Liver (tissue), 9 donors: Measurements from ENCODE around the gene PRKCH. TPM values are rescaled to one million over a fixed set of nuclear protein-coding genes. Genes with fewer than 3 reads are reported as not detected.

Experiments used
- DNase-seq: peaks from one replicate; pipeline ENCODE4 v3.0.0-alpha.2; 2017; ENCODE audit warnings: low spot score
- H3K27ac ChIP-seq, 2 donors: one replicate each; pipeline ENCODE4 v1.7.0; 2013; ENCODE audit warnings: inconsistent platforms in 2 of 2, low read length in 2 of 2, control low read depth in 1 of 2, low read depth in 1 of 2, mild to moderate bottlenecking in 1 of 2
- H3K27me3 ChIP-seq, 4 donors: one replicate each; pipeline versions ENCODE4 v1.6.1 to v1.7.0; 2013; ENCODE audit warnings: low read length in 3 of 4, inconsistent platforms in 1 of 4, mild to moderate bottlenecking in 1 of 4, moderate library complexity in 1 of 4; ENCODE audit not compliant: control insufficient read depth in 4 of 4, insufficient read depth in 4 of 4
- H3K36me3 ChIP-seq, 4 donors: one replicate each; pipeline versions ENCODE4 v1.6.1 to v1.7.0; 2013; ENCODE audit warnings: low read length in 3 of 4, mild to moderate bottlenecking in 3 of 4, low read depth in 1 of 4, moderate library complexity in 1 of 4; ENCODE audit not compliant: control insufficient read depth in 4 of 4, insufficient read depth in 3 of 4
- H3K4me1 ChIP-seq, 4 donors: one replicate each; pipeline versions ENCODE4 v1.6.1 to v1.7.0; 2013; ENCODE audit warnings: low read length in 3 of 4, mild to moderate bottlenecking in 3 of 4, moderate library complexity in 1 of 4; ENCODE audit not compliant: control insufficient read depth in 4 of 4, insufficient read depth in 4 of 4
- H3K4me3 ChIP-seq, 3 donors: one replicate each; pipeline versions ENCODE4 v1.6.1 to v1.7.0; 2013; ENCODE audit warnings: low read length in 3 of 3, control low read depth in 1 of 3, low read depth in 1 of 3, mild to moderate bottlenecking in 1 of 3
- H3K9ac ChIP-seq, 2 donors: one replicate each; pipeline ENCODE4 v1.7.0; 2013; ENCODE audit warnings: low read length in 2 of 2, mild to moderate bottlenecking in 2 of 2, moderate library complexity in 2 of 2, control low read depth in 1 of 2, low read depth in 1 of 2
- H3K9me3 ChIP-seq, 4 donors: one replicate each; pipeline versions ENCODE4 v1.6.1 to v1.7.0; 2013; ENCODE audit warnings: low read length in 3 of 4; ENCODE audit not compliant: control insufficient read depth in 4 of 4
- EGR1 ChIP-seq, 2 donors: IDR thresholded peaks; 2 replicates each; pipeline ENCODE4 v1.6.1; 2016 to 2018; ENCODE audit warnings: antibody characterized with exemption in 2 of 2, low read depth in 2 of 2
- FOXA1 ChIP-seq: IDR thresholded peaks from 2 replicates; pipeline ENCODE4 v1.6.1; 2016; ENCODE audit warnings: antibody characterized with exemption
- FOXA2 ChIP-seq: IDR thresholded peaks from 2 replicates; pipeline ENCODE4 v1.6.1; 2016; ENCODE audit warnings: antibody characterized with exemption
- GABPA ChIP-seq, 2 donors: IDR thresholded peaks in 1 of 2; conservative IDR thresholded peaks in 1 of 2; 2 replicates each; pipeline ENCODE4 v1.6.1; 2016; ENCODE audit warnings: antibody characterized with exemption in 2 of 2, mild to moderate bottlenecking in 1 of 2, moderate library complexity in 1 of 2
- HNF4A ChIP-seq, 2 donors: conservative IDR thresholded peaks; 2 replicates each; pipeline ENCODE4 v1.6.1; 2016; ENCODE audit warnings: antibody characterized with exemption in 2 of 2, mild to moderate bottlenecking in 2 of 2
- HNF4G ChIP-seq: IDR thresholded peaks from 2 replicates; pipeline ENCODE4 v1.6.1; 2016; ENCODE audit warnings: antibody characterized with exemption
- JUND ChIP-seq, 2 donors: IDR thresholded peaks; 2 replicates each; pipeline ENCODE4 v1.6.1; 2016; ENCODE audit warnings: antibody characterized with exemption in 2 of 2
- NR2F2 ChIP-seq: IDR thresholded peaks from 2 replicates; pipeline ENCODE4 v1.6.1; 2016; ENCODE audit warnings: antibody characterized with exemption
- RAD21 ChIP-seq, 2 donors: IDR thresholded peaks; 2 replicates each; pipeline ENCODE4 v1.6.1; 2016; ENCODE audit warnings: antibody characterized with exemption in 2 of 2, mild to moderate bottlenecking in 2 of 2
- RXRA ChIP-seq, 2 donors: IDR thresholded peaks; 2 replicates each; pipeline ENCODE4 v1.6.1; 2017 to 2018; ENCODE audit warnings: antibody characterized with exemption in 2 of 2, mild to moderate bottlenecking in 1 of 2
- SP1 ChIP-seq: IDR thresholded peaks from 2 replicates; pipeline ENCODE4 v1.6.1; 2018; ENCODE audit warnings: antibody characterized with exemption, mild to moderate bottlenecking
- TAF1 ChIP-seq: conservative IDR thresholded peaks from 2 replicates; pipeline ENCODE4 v1.6.1; 2016; ENCODE audit warnings: antibody characterized with exemption, mild to moderate bottlenecking
- YY1 ChIP-seq: IDR thresholded peaks from 2 replicates; pipeline ENCODE4 v1.6.1; 2016; ENCODE audit warnings: antibody characterized with exemption, mild to moderate bottlenecking
- WGBS: extraction: QIAGEN DNeasy Blood & Tissue Kit; methylation state at CpG from one replicate; pipeline ENCODE4 v1.1.7; 2013; 5-methylcytosine and 5-hydroxymethylcytosine counted together
- polyA plus RNA-seq, 2 donors: library from polyadenylated mRNA; stranded (reverse) in 1 of 2; unstranded in 1 of 2; fragments of 200-250 nt in 1 of 2; fragments of >200 nt in 1 of 2; fragmentation: Nextera tagmentation in 1 of 2; extraction: Ambion mirVana in 1 of 2; gene quantifications; one replicate each; pipeline versions ENCODE4 v1.2.1 to v1.2.3, GENCODE V29; 2013 to 2015
- total RNA-seq, 2 donors: library from RNA; depleted of rRNA; stranded (reverse); fragments of >200 nt; gene quantifications; one replicate each; pipeline ENCODE4 v1.2.3, GENCODE V29; 2014
- TF ChIP-seq, protein P1 (sequence below): IDR thresholded peaks from 2 replicates; pipeline ENCODE4 v1.6.1; 2016; ENCODE audit warnings: antibody characterized with exemption
- TF ChIP-seq, protein P2 (sequence below): IDR thresholded peaks from 2 replicates; pipeline ENCODE4 v1.6.1; 2016; ENCODE audit warnings: antibody characterized with exemption
- TF ChIP-seq, protein P3 (sequence below): IDR thresholded peaks from 2 replicates; pipeline ENCODE4 v1.6.1; 2016; ENCODE audit warnings: antibody characterized with exemption, mild to moderate bottlenecking
- TF ChIP-seq, protein P4 (sequence below): fragments of 150-350 bp; IDR thresholded peaks from 2 replicates; pipeline ENCODE4 v1.5.1; 2017; ENCODE audit warnings: improper control_type of control experiment, low read depth, low read length; ENCODE audit not compliant: missing input control
- TF ChIP-seq, protein P5 (sequence below): IDR thresholded peaks from 2 replicates; pipeline ENCODE4 v1.6.1; 2016; ENCODE audit warnings: antibody characterized with exemption
- donor health status: healthy.
- donor health status: healthy.
- donor health status: healthy.
- donor health status: healthy.
- donor health status: healthy.

Gene PRKCH
- total and polyA plus RNA-seq, 4 donors: 3.9 to 13.7 (median 7.0) TPM

DNA sequence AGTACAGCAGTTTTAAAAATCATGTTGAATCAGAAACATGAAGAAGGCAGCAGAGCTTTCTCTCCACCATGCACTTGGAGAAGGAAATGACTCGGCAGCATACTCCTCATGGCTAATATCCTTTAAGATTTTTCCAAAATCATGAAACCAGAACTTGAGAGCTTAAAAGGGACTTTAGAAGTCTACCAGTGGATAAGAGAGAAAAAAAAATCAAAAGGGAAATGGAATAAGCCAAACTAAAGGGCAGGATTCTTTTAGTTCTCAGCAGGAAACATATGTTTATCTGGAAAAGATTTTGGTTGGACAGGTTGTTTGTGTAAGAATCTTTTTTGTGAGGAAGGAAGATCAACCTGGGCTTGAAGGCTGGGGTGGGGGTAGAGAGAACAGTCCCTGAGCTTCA lies 111.8 kb downstream of the PRKCH start:
- Histone ChIP-seq H3K4me1 (no peaks in the 10 kb centered on the region), H3K36me3 (no peaks in the 10 kb centered on the region), H3K27ac (no peak overlapping the region), H3K27me3 (no peaks in the 10 kb centered on the region), H3K9ac (no peak overlapping the region), H3K4me3 (no peak overlapping the region), H3K9me3 (no peaks in the 10 kb centered on the region)
- TF ChIP-seq RAD21 (IDR thresholded peaks at IDR 0.05) (no peak), NR2F2 (peak; percentile 50), GABPA (IDR thresholded peaks at IDR 0.05 in 1 of 2, conservative IDR thresholded peaks at IDR 0.05 in 1 of 2) (no peak), EGR1 (IDR thresholded peaks at IDR 0.05; ENCODE audit: low read depth in 2 of 2) (no peak), FOXA2 (no peak), YY1 (no peak)
- TF ChIP-seq, protein P1, sequence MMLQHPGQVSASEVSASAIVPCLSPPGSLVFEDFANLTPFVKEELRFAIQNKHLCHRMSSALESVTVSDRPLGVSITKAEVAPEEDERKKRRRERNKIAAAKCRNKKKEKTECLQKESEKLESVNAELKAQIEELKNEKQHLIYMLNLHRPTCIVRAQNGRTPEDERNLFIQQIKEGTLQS: no peak
- 69% methylated on average over 1 of the region's 1 CpG for WGBS
- DNase-seq: no peak

DNA sequence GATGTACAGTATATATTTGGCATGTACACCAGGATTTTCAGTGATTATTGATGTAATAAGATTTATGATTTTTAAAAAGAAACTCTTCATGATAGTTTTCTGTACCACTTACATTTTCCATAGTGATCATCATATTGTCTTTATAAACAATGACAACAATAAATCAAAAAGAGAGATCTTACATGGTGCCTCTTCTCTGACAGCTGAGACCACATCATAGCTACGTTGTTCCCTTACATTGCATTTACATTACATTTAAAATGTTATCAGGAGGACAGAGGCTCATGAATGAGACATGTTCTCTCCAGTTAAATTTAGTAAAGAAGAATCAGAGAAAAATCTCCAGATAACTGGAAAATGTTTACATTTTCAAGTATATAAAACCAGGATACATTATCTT lies 112.4 kb downstream of the PRKCH start:
- no peak for DNase-seq
- Histone ChIP-seq H3K9ac (no peak overlapping the region), H3K4me3 (no peak overlapping the region), H3K27me3 (no peaks in the 10 kb centered on the region), H3K27ac (no peak overlapping the region), H3K4me1 (peaks cover 2 to 5% (median 3%) of the 10 kb centered on the region in 4 donors), H3K36me3 (no peaks in the 10 kb centered on the region), H3K9me3 (no peaks in the 10 kb centered on the region)
- 71% methylated on average over 1 of the region's 1 CpG for WGBS
- TF ChIP-seq YY1 (no peak), FOXA1 (no peak), EGR1 (IDR thresholded peaks at IDR 0.05; ENCODE audit: low read depth in 2 of 2) (no peak)

DNA sequence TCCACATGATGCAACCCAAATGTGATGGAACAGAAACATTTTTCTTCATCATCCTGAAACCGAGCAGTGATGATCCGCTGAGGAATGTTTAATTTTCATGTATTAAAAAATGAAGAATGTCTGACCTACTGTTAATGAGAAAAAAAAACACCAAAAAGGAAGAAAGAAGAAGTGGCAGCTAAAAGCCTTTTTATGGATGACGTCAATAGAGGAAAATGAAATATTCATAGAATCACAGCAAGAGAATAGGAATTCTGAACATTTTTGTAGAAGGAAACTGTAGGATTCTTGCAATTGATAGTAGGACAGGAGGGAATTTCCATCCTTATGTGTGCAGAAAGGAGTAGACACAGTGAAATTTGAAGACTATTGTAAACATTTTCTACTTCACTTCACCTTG lies 112.9 kb downstream of the PRKCH start:
- no peak for DNase-seq
- no peaks in the 10 kb centered on the region for H3K27me3 ChIP-seq
- no peaks in the 10 kb centered on the region for H3K36me3 ChIP-seq
- peaks cover 2 to 9% (median 7%) of the 10 kb centered on the region in 4 donors for H3K4me1 ChIP-seq
- WGBS: 87% methylated on average over 3 of the region's 3 CpGs
- no peaks in the 10 kb centered on the region for H3K9me3 ChIP-seq
- no peak overlapping the region for H3K9ac ChIP-seq
- no peak overlapping the region for H3K4me3 ChIP-seq
- H3K27ac ChIP-seq: no peak overlapping the region
- TF ChIP-seq, protein P2, sequence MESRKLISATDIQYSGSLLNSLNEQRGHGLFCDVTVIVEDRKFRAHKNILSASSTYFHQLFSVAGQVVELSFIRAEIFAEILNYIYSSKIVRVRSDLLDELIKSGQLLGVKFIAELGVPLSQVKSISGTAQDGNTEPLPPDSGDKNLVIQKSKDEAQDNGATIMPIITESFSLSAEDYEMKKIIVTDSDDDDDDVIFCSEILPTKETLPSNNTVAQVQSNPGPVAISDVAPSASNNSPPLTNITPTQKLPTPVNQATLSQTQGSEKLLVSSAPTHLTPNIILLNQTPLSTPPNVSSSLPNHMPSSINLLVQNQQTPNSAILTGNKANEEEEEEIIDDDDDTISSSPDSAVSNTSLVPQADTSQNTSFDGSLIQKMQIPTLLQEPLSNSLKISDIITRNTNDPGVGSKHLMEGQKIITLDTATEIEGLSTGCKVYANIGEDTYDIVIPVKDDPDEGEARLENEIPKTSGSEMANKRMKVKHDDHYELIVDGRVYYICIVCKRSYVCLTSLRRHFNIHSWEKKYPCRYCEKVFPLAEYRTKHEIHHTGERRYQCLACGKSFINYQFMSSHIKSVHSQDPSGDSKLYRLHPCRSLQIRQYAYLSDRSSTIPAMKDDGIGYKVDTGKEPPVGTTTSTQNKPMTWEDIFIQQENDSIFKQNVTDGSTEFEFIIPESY: no peak
- TF ChIP-seq RAD21 (IDR thresholded peaks at IDR 0.05): no peak
- TF ChIP-seq YY1: no peak
- TF ChIP-seq, protein P3, sequence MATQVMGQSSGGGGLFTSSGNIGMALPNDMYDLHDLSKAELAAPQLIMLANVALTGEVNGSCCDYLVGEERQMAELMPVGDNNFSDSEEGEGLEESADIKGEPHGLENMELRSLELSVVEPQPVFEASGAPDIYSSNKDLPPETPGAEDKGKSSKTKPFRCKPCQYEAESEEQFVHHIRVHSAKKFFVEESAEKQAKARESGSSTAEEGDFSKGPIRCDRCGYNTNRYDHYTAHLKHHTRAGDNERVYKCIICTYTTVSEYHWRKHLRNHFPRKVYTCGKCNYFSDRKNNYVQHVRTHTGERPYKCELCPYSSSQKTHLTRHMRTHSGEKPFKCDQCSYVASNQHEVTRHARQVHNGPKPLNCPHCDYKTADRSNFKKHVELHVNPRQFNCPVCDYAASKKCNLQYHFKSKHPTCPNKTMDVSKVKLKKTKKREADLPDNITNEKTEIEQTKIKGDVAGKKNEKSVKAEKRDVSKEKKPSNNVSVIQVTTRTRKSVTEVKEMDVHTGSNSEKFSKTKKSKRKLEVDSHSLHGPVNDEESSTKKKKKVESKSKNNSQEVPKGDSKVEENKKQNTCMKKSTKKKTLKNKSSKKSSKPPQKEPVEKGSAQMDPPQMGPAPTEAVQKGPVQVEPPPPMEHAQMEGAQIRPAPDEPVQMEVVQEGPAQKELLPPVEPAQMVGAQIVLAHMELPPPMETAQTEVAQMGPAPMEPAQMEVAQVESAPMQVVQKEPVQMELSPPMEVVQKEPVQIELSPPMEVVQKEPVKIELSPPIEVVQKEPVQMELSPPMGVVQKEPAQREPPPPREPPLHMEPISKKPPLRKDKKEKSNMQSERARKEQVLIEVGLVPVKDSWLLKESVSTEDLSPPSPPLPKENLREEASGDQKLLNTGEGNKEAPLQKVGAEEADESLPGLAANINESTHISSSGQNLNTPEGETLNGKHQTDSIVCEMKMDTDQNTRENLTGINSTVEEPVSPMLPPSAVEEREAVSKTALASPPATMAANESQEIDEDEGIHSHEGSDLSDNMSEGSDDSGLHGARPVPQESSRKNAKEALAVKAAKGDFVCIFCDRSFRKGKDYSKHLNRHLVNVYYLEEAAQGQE: no peak
- TF ChIP-seq, protein P4, sequence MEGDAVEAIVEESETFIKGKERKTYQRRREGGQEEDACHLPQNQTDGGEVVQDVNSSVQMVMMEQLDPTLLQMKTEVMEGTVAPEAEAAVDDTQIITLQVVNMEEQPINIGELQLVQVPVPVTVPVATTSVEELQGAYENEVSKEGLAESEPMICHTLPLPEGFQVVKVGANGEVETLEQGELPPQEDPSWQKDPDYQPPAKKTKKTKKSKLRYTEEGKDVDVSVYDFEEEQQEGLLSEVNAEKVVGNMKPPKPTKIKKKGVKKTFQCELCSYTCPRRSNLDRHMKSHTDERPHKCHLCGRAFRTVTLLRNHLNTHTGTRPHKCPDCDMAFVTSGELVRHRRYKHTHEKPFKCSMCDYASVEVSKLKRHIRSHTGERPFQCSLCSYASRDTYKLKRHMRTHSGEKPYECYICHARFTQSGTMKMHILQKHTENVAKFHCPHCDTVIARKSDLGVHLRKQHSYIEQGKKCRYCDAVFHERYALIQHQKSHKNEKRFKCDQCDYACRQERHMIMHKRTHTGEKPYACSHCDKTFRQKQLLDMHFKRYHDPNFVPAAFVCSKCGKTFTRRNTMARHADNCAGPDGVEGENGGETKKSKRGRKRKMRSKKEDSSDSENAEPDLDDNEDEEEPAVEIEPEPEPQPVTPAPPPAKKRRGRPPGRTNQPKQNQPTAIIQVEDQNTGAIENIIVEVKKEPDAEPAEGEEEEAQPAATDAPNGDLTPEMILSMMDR: no peak
- TF ChIP-seq FOXA2: no peak
- TF ChIP-seq EGR1 (IDR thresholded peaks at IDR 0.05; ENCODE audit: low read depth in 2 of 2): no peak
- no peak for TF ChIP-seq TAF1
- TF ChIP-seq SP1: no peak
- TF ChIP-seq JUND (IDR thresholded peaks at IDR 0.05): no peak
- TF ChIP-seq GABPA (IDR thresholded peaks at IDR 0.05 in 1 of 2, conservative IDR thresholded peaks at IDR 0.05 in 1 of 2): no peak
- no peak for TF ChIP-seq HNF4G
- TF ChIP-seq RXRA (IDR thresholded peaks at IDR 0.05): no peak
- TF ChIP-seq, protein P5, sequence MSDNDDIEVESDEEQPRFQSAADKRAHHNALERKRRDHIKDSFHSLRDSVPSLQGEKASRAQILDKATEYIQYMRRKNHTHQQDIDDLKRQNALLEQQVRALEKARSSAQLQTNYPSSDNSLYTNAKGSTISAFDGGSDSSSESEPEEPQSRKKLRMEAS: no peak
- TF ChIP-seq, protein P1: no peak
- TF ChIP-seq NR2F2: no peak
- no peak for TF ChIP-seq HNF4A (conservative IDR thresholded peaks at IDR 0.05)
- TF ChIP-seq FOXA1: no peak
